Mesenchymal stem cell (in vitro differentiated cells and primary cell): ENCODE data around the gene TYROBP.

Source experiments
- DNase-seq: peaks from one replicate; pipeline ENCODE4 v3.0.0-alpha.2; 2013
- H2AFZ ChIP-seq: one replicate; pipeline ENCODE4 v1.6.1; 2013; ENCODE audit warnings: low read depth, mild to moderate bottlenecking, control low read depth, inconsistent platforms, low read length, moderate library complexity
- H2AK5ac ChIP-seq: 2 replicates; pipeline ENCODE4 v1.6.1; 2013; ENCODE audit warnings: low read length, moderate library complexity, mild to moderate bottlenecking, inconsistent platforms; ENCODE audit not compliant: severe bottlenecking
- H2BK120ac ChIP-seq: one replicate; pipeline ENCODE4 v1.6.1; 2013; ENCODE audit warnings: low read depth, mild to moderate bottlenecking, inconsistent platforms, low read length, moderate library complexity
- H2BK12ac ChIP-seq, 2 experiments: one replicate each; pipeline ENCODE4 v1.6.1; 2013; ENCODE audit warnings: inconsistent platforms in 2 of 2, low read length in 2 of 2, mild to moderate bottlenecking in 2 of 2, moderate library complexity in 2 of 2, control low read depth in 1 of 2
- H2BK15ac ChIP-seq: one replicate; pipeline ENCODE4 v1.6.1; 2013; ENCODE audit warnings: mild to moderate bottlenecking, low read depth, inconsistent platforms; ENCODE audit not compliant: poor library complexity, severe bottlenecking
- H2BK5ac ChIP-seq: 2 replicates; pipeline ENCODE4 v1.6.1; 2013; ENCODE audit warnings: low read depth, mild to moderate bottlenecking, low read length, control low read depth, inconsistent platforms; ENCODE audit not compliant: poor library complexity, severe bottlenecking
- H3K14ac ChIP-seq, 2 experiments: one replicate each; pipeline ENCODE4 v1.6.1; 2013; ENCODE audit warnings: inconsistent platforms in 2 of 2, low read length in 2 of 2, control low read depth in 1 of 2, mild to moderate bottlenecking in 1 of 2, moderate library complexity in 1 of 2
- H3K18ac ChIP-seq, 2 experiments: one replicate each; pipeline ENCODE4 v1.6.1; 2013; ENCODE audit warnings: inconsistent platforms in 2 of 2, low read length in 2 of 2, control low read depth in 1 of 2, low read depth in 1 of 2, mild to moderate bottlenecking in 1 of 2
- H3K23ac ChIP-seq, 2 experiments: one replicate each; pipeline ENCODE4 v1.6.1; 2013; ENCODE audit warnings: inconsistent platforms in 2 of 2, low read length in 2 of 2, mild to moderate bottlenecking in 2 of 2, moderate library complexity in 2 of 2, control low read depth in 1 of 2
- H3K27ac ChIP-seq: 2 replicates; pipeline ENCODE4 v1.5.1; 2013; ENCODE audit warnings: mild to moderate bottlenecking, moderate library complexity, low read length, control low read depth, inconsistent platforms; ENCODE audit not compliant: poor library complexity, severe bottlenecking
- H3K27me3 ChIP-seq, 2 experiments: 2 replicates each; pipeline versions ENCODE4 v1.6.1 to v1.7.0; 2013; ENCODE audit warnings: low read length in 2 of 2, mild to moderate bottlenecking in 2 of 2, moderate library complexity in 2 of 2, control low read depth in 1 of 2, inconsistent platforms in 1 of 2; ENCODE audit not compliant: control insufficient read depth in 1 of 2, insufficient read depth in 1 of 2
- H3K36me3 ChIP-seq, 2 experiments: 2 replicates each; pipeline versions ENCODE4 v1.6.1 to v1.7.0; 2013; ENCODE audit warnings: low read length in 2 of 2, control low read depth in 1 of 2, inconsistent platforms in 1 of 2, low read depth in 1 of 2, mild to moderate bottlenecking in 1 of 2; ENCODE audit not compliant: insufficient read depth in 2 of 2, control insufficient read depth in 1 of 2
- H3K4ac ChIP-seq, 2 experiments: one replicate each; pipeline ENCODE4 v1.6.1; 2013; ENCODE audit warnings: inconsistent platforms in 2 of 2, low read length in 2 of 2, mild to moderate bottlenecking in 2 of 2, moderate library complexity in 2 of 2, control low read depth in 1 of 2, low read depth in 1 of 2
- H3K4me1 ChIP-seq: 2 replicates; pipeline ENCODE4 v1.6.1; 2013; ENCODE audit warnings: low read depth, low read length, control low read depth; ENCODE audit not compliant: control insufficient read depth, insufficient read depth
- H3K4me2 ChIP-seq: 2 replicates; pipeline ENCODE4 v1.6.1; 2013; ENCODE audit warnings: low read length, mild to moderate bottlenecking, inconsistent platforms; ENCODE audit not compliant: poor library complexity, severe bottlenecking
- H3K4me3 ChIP-seq, 2 experiments: 2 replicates each; pipeline versions ENCODE4 v1.5.1 to v1.7.0; 2013; ENCODE audit warnings: low read length in 2 of 2, mild to moderate bottlenecking in 2 of 2, control low read depth in 1 of 2, low read depth in 1 of 2; ENCODE audit not compliant: insufficient read depth in 1 of 2
- H3K79me1 ChIP-seq: replicated peaks from 2 replicates; pipeline ENCODE4 v1.6.1; 2013; ENCODE audit warnings: mild to moderate bottlenecking, control low read depth, low read length, inconsistent platforms; ENCODE audit not compliant: poor library complexity, severe bottlenecking
- H3K9ac ChIP-seq: 2 replicates; pipeline ENCODE4 v1.7.0; 2013; ENCODE audit warnings: mild to moderate bottlenecking, low read length, moderate library complexity
- H3K9me3 ChIP-seq: 2 replicates; pipeline ENCODE4 v1.7.0; 2013; ENCODE audit warnings: mild to moderate bottlenecking, low read length; ENCODE audit not compliant: control insufficient read depth
- H4K8ac ChIP-seq: one replicate; pipeline ENCODE4 v1.6.1; 2013; ENCODE audit warnings: inconsistent platforms, mild to moderate bottlenecking, low read length, moderate library complexity
- H4K91ac ChIP-seq: one replicate; pipeline ENCODE4 v1.6.1; 2013; ENCODE audit warnings: mild to moderate bottlenecking, low read length, inconsistent platforms
- WGBS: methylation state at CpG from one replicate; pipeline ENCODE4 v1.1.7; 2013; ENCODE audit warnings: mixed read lengths; 5-methylcytosine and 5-hydroxymethylcytosine counted together

The TYROBP gene

DNA sequence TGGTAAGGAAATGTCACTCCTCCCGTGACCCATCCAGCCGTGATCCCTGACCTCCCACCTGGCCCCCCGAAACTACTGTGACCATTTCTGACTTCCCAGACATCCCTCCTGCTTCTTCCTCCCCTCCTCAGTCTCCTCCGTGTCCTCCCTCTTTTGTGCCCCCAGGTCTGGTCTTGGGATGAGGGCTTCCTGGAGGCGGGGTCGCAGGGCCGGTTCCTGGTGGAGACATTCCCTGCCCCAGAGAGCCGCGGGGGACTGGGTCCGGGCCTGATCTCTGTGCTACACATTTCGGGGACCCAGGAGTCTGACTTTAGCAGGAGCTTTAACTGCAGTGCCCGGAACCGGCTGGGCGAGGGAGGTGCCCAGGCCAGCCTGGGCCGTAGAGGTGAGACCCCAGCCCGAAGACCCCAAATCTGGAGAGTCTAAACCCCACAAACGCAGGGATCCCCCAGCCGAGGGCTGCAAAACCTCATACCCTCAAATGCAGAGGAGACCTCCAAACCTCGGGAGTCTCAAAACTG, 46.4 kb downstream of the TYROBP start:
- no peaks in the 10 kb centered on the region for H3K79me1 ChIP-seq
- no peak overlapping the region for H4K91ac ChIP-seq
- 48% methylated on average over 19 of the region's 19 CpGs for WGBS
- H2BK5ac ChIP-seq = no peak overlapping the region
- no peak overlapping the region for H2BK12ac ChIP-seq
- H2AK5ac ChIP-seq = no peak overlapping the region
- H2BK15ac ChIP-seq = no peak overlapping the region
- H3K14ac ChIP-seq = no peak overlapping the region
- H4K8ac ChIP-seq = no peak overlapping the region
- no peak overlapping the region for H3K9ac ChIP-seq
- H3K36me3 ChIP-seq = no peaks in the 10 kb centered on the region
- H3K27ac ChIP-seq = no peak overlapping the region
- peaks cover 11% of the 10 kb centered on the region for H3K4me1 ChIP-seq
- no peak overlapping the region for H3K4me3 ChIP-seq
- no peak overlapping the region for H3K23ac ChIP-seq
- H3K27me3 ChIP-seq = peaks cover 80 to 88% of the 10 kb centered on the region in 2 experiments
- H3K18ac ChIP-seq = no peak overlapping the region
- no peak overlapping the region for H2BK120ac ChIP-seq
- H3K9me3 ChIP-seq = no peaks in the 10 kb centered on the region
- no peak for DNase-seq
- no peak overlapping the region for H3K4ac ChIP-seq
- no peak overlapping the region for H2AFZ ChIP-seq
- H3K4me2 ChIP-seq = no peak overlapping the region

DNA sequence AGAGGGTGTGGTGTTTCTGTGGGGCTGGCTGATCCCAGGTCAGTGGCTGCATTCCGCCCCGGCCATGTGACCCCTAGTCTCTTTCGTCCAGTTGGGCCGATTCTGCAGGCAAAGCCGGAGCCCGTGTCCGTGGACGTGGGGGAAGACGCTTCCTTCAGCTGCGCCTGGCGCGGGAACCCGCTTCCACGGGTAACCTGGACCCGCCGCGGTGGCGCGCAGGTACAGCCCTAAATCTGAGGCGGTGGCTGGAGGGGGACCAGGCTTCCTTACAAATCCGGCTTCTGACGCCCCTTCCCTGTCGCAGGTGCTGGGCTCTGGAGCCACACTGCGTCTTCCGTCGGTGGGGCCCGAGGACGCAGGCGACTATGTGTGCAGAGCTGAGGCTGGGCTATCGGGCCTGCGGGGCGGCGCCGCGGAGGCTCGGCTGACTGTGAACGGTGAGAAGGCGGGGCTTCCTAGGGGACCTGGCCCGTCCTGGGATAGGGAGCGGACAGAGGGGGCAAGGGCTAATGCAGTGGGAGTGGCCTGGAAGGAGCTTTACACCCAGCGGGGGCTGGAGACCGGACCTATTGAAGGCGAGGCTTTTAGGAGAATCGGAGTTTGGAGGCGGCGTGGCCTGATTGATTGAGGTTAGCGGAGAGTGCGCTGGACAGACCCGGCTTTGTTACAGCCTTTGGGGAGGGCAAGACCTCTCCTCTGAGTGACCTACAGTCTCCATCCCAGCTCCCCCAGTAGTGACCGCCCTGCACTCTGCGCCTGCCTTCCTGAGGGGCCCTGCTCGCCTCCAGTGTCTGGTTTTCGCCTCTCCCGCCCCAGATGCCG, 47.1 kb downstream of the TYROBP start:
- Histone ChIP-seq H3K9me3 (no peaks in the 10 kb centered on the region), H2BK15ac (no peak overlapping the region), H3K9ac (no peak overlapping the region), H3K27ac (no peak overlapping the region), H3K4me1 (peaks cover 18% of the 10 kb centered on the region), H3K4me3 (no peak overlapping the region), H4K8ac (no peak overlapping the region), H3K14ac (no peak overlapping the region), H3K4ac (no peak overlapping the region), H4K91ac (no peak overlapping the region), H3K23ac (no peak overlapping the region), H2AFZ (peak overlapping the region; percentile 43), H3K79me1 (no peaks in the 10 kb centered on the region), H2BK120ac (no peak overlapping the region), H3K18ac (no peak overlapping the region), H3K36me3 (no peaks in the 10 kb centered on the region), H3K27me3 (peaks cover 82 to 88% of the 10 kb centered on the region in 2 experiments), H2BK12ac (no peak overlapping the region), H3K4me2 (peak overlapping the region; percentile 48), H2BK5ac (no peak overlapping the region), H2AK5ac (no peak overlapping the region)
- WGBS = 5% methylated on average over 50 of the region's 55 CpGs
- DNase-seq = peak; percentile 14

DNA sequence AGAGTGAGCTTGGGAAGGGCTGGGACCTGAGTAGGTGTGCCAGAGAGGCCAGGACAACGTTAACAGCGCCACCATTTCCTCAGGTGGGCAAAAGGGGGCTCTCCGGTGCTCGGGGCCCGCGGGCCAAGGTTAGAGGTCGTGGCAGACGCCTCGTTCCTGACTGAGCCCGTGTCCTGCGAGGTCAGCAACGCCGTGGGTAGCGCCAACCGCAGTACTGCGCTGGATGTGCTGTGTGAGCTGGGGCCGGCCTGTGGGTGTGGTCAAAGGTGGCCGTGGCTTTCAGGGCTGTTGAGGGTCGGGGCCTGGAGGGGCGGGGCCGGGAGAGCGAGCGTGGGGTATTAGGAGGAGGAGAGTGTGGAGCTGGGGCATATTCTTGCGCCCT, 47.7 kb downstream of the TYROBP start:
- H2BK120ac ChIP-seq = no peak overlapping the region
- no peak overlapping the region for H3K4ac ChIP-seq
- no peak overlapping the region for H2AFZ ChIP-seq
- H2AK5ac ChIP-seq = no peak overlapping the region
- peak overlapping the region in 1 of 2 experiments; percentile 22 for H3K14ac ChIP-seq
- H3K4me1 ChIP-seq = peaks cover 20% of the 10 kb centered on the region
- H3K27me3 ChIP-seq = peaks cover 83 to 88% of the 10 kb centered on the region in 2 experiments
- no peak overlapping the region for H3K9ac ChIP-seq
- H2BK5ac ChIP-seq = no peak overlapping the region
- H2BK15ac ChIP-seq = no peak overlapping the region
- no peak overlapping the region for H3K4me2 ChIP-seq
- H3K36me3 ChIP-seq = no peaks in the 10 kb centered on the region
- no peak overlapping the region for H3K27ac ChIP-seq
- no peak overlapping the region for H3K4me3 ChIP-seq
- H4K8ac ChIP-seq = no peak overlapping the region
- H3K23ac ChIP-seq = no peak overlapping the region
- no peaks in the 10 kb centered on the region for H3K9me3 ChIP-seq
- DNase-seq = no peak
- no peak overlapping the region for H2BK12ac ChIP-seq
- no peaks in the 10 kb centered on the region for H3K79me1 ChIP-seq
- H4K91ac ChIP-seq = peak overlapping the region; percentile 27
- WGBS = 16% methylated on average over 24 of the region's 24 CpGs
- H3K18ac ChIP-seq = no peak overlapping the region

DNA sequence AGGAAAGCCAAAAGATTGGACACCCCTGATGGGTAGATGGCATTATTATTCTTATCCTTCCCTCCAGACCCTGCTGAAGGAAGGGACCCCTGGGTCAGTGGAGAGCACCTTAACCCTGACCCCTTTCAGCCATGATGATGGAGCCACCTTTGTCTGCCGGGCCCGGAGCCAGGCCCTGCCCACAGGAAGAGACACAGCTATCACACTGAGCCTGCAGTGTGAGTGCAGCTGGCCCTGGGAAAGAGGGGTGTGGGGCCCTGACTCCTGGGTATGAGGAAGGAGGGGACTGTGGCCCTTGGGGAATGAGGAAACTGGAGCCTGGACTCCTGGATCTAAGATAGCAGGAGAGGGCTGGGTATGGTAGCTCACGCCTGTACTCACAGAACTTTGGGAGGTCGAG, 48.7 kb downstream of the TYROBP start:
- WGBS = 75% methylated on average over 4 of the region's 4 CpGs
- no peaks in the 10 kb centered on the region for H3K9me3 ChIP-seq
- H3K9ac ChIP-seq = no peak overlapping the region
- H2AFZ ChIP-seq = no peak overlapping the region
- no peak overlapping the region for H2BK5ac ChIP-seq
- peaks cover 86 to 93% of the 10 kb centered on the region in 2 experiments for H3K27me3 ChIP-seq
- H3K23ac ChIP-seq = no peak overlapping the region
- no peak overlapping the region for H2BK120ac ChIP-seq
- H3K4me3 ChIP-seq = no peak overlapping the region
- DNase-seq = no peak
- H3K18ac ChIP-seq = no peak overlapping the region
- H3K14ac ChIP-seq = no peak overlapping the region
- no peak overlapping the region for H2BK12ac ChIP-seq
- H3K79me1 ChIP-seq = no peaks in the 10 kb centered on the region
- H3K27ac ChIP-seq = no peak overlapping the region
- no peak overlapping the region for H2AK5ac ChIP-seq
- H2BK15ac ChIP-seq = no peak overlapping the region
- H3K4ac ChIP-seq = no peak overlapping the region
- no peaks in the 10 kb centered on the region for H3K36me3 ChIP-seq
- H3K4me2 ChIP-seq = no peak overlapping the region
- no peak overlapping the region for H4K8ac ChIP-seq
- H3K4me1 ChIP-seq = peaks cover 20% of the 10 kb centered on the region
- H4K91ac ChIP-seq = no peak overlapping the region
